SK-MEL-5 (cell line): ENCODE results near the gene RGP1. TPM values are rescaled to one million over a fixed set of nuclear protein-coding genes. Genes with fewer than 3 reads are reported as not detected.
A peak's percentile ranks its signal among the peaks of the same experiment; 100 is the strongest.

ENCODE experiments used
- DNase-seq: peaks from one replicate; pipeline ENCODE4 v3.0.0-alpha.2; 2016; ENCODE audit warnings: low read depth, low spot score
- in situ Hi-C: cut with HindIII; loops from 2 replicates; pipeline ENCODE4 v1.10.0; 2016; ENCODE audit warnings: low sequenced_read_pairs, high pct_unique_total_duplicates, low pct_unique_long_range_greater_than_20kb
- total RNA-seq: library from RNA; depleted of rRNA; stranded (reverse); fragments of >200 nt; shearing (Covaris generic); gene quantifications from 2 replicates; pipeline ENCODE4 v1.2.3, GENCODE V29; 2014

The RGP1 gene
- total RNA-seq, 1 experiment from 2014 or later, result 12.2 TPM

- in situ Hi-C loops, result no loop called here
- no peak for DNase-seq
These were observed 31.8 kb upstream of the RGP1 start for GRCh38 chr9:35717132-35717870.

- in situ Hi-C loops, result no loop called here
- no peak for DNase-seq
These were observed 30.2 kb upstream of the RGP1 start for GRCh38 chr9:35718721-35719511.

- in situ Hi-C loops, result no loop called here
- DNase-seq, result no peak
These were observed 29.5 kb upstream of the RGP1 start for GRCh38 chr9:35719546-35719945.

GRCh38 chr9:35723426-35723825 is 25.7 kb upstream of the RGP1 start:
- DNase-seq, result no peak
- in situ Hi-C loops, result no loop called here

GRCh38 chr9:35723908-35724307 is 25.2 kb upstream of the RGP1 start:
- DNase-seq, result no peak
- in situ Hi-C loops, result no loop called here

GRCh38 chr9:35725362-35725761 is 23.7 kb upstream of the RGP1 start:
- in situ Hi-C loops, result no loop called here
- no peak for DNase-seq

- in situ Hi-C loops, result no loop called here
These were observed 22.2 kb upstream of the RGP1 start for GRCh38 chr9:35726931-35727330.

GRCh38 chr9:35727676-35728040 is 21.4 kb upstream of the RGP1 start:
- in situ Hi-C loops, result no loop called here
- DNase-seq, result no peak

More at GRCh38 chr9:35726931-35727330, 22.2 kb upstream of the RGP1 start:
- DNase-seq, result peak; percentile 40

GRCh38 chr9:35728041-35728971 is 20.8 kb upstream of the RGP1 start:
- in situ Hi-C loops, result no loop called here
- no peak for DNase-seq

GRCh38 chr9:35729101-35729500 is 20.0 kb upstream of the RGP1 start:
- in situ Hi-C loops, result no loop called here
- DNase-seq, result no peak

GRCh38 chr9:35729700-35730485 is 19.2 kb upstream of the RGP1 start:
- in situ Hi-C loops, result no loop called here

GRCh38 chr9:35730486-35730854 is 18.6 kb upstream of the RGP1 start:
- in situ Hi-C loops, result no loop called here
- DNase-seq, result no peak

More at GRCh38 chr9:35729700-35730485, 19.2 kb upstream of the RGP1 start:
- DNase-seq, result peak; percentile 70

- DNase-seq, result no peak
These were observed 17.5 kb upstream of the RGP1 start for GRCh38 chr9:35731415-35732184.

GRCh38 chr9:35732185-35732799 is 16.8 kb upstream of the RGP1 start, which contains the start of the genes CREB3 and TLN1:
TSS of gene CREB3 (plus strand) at chr9:35732666. CDS start at chr9:35732773, 107 bp downstream.
TSS of gene TLN1 (minus strand) at chr9:35732195. CDS start at chr9:35725694, 6,501 bp downstream.
- in situ Hi-C loops, result no loop called here
- peak; percentile 96 for DNase-seq

More at GRCh38 chr9:35731415-35732184, 17.5 kb upstream of the RGP1 start:
- in situ Hi-C loops, result no loop called here

- DNase-seq, result peak; percentile 59
- in situ Hi-C loops, result no loop called here
These were observed 16.1 kb upstream of the RGP1 start for GRCh38 chr9:35732800-35733541.
